Suprapubic skin (tissue), 4 donors: Measurements from ENCODE around the gene PTGES. TPM values are rescaled to one million over a fixed set of nuclear protein-coding genes. Genes with fewer than 3 reads are reported as not detected.

Source experiments
- DNase-seq, 2 donors: peaks; one replicate each; pipeline ENCODE4 v3.0.0-alpha.2; 2019; ENCODE audit warnings: low spot score in 2 of 2
- H3K27ac ChIP-seq: fragments of 200-600 bp; sonication (generic); one replicate; pipeline ENCODE4 v1.5.1; 2019
- H3K27me3 ChIP-seq: fragments of 200-600 bp; sonication (generic); one replicate; pipeline ENCODE4 v1.5.1; 2019
- H3K36me3 ChIP-seq: fragments of 200-600 bp; sonication (generic); one replicate; pipeline ENCODE4 v1.5.1; 2019
- H3K4me1 ChIP-seq: fragments of 200-600 bp; sonication (generic); one replicate; pipeline ENCODE4 v1.5.1; 2019
- H3K4me3 ChIP-seq: fragments of 200-600 bp; sonication (generic); one replicate; pipeline ENCODE4 v1.5.1; 2019; ENCODE audit warnings: mild to moderate bottlenecking
- H3K9me3 ChIP-seq: fragments of 200-600 bp; sonication (generic); one replicate; pipeline ENCODE4 v1.5.1; 2019
- EP300 ChIP-seq: sonication (generic); formaldehyde crosslinking; IDR thresholded peaks from one replicate; pipeline ENCODE4 v1.6.1; 2017; ENCODE audit warnings: antibody characterized with exemption
- POLR2A ChIP-seq, 2 donors: fragments of 450-650 bp; IDR thresholded peaks; one replicate each; pipeline ENCODE4 v1.6.1; 2017; ENCODE audit warnings: antibody characterized with exemption in 2 of 2, mild to moderate bottlenecking in 2 of 2, moderate library complexity in 2 of 2
- POLR2AphosphoS5 ChIP-seq, 3 donors: sonication (generic); formaldehyde crosslinking; IDR thresholded peaks; one replicate each; pipeline ENCODE4 v1.6.1; 2017; ENCODE audit warnings: antibody characterized with exemption in 3 of 3
- WGBS: methylation state at CpG from one replicate; pipeline ENCODE4 v1.1.5; 2018; 5-methylcytosine and 5-hydroxymethylcytosine counted together
- total RNA-seq, 4 donors: library from RNA; depleted of rRNA; stranded (reverse); fragments of >200 nt; gene quantifications; one replicate each; pipeline ENCODE4 v1.1.0, GENCODE V29; 2016
- TF ChIP-seq, protein P1 (sequence below), 2 donors: fragments of 200-600 bp in 1 of 2; fragments of 450-650 bp in 1 of 2; sonication (generic) in 1 of 2; IDR thresholded peaks; one replicate each; pipeline ENCODE4 v1.5.1; 2016 to 2019; ENCODE audit warnings: antibody characterized with exemption in 2 of 2, mild to moderate bottlenecking in 1 of 2, moderate library complexity in 1 of 2

PTGES gene
- total RNA-seq, 4 donors from 2014 or later: 21.8 to 38.8 (median 24.0) TPM

- H3K27ac ChIP-seq: no peak overlapping the region
These were observed 4.2 kb upstream of the PTGES start for GRCh38 chr9:129757045-129757444.

DNA sequence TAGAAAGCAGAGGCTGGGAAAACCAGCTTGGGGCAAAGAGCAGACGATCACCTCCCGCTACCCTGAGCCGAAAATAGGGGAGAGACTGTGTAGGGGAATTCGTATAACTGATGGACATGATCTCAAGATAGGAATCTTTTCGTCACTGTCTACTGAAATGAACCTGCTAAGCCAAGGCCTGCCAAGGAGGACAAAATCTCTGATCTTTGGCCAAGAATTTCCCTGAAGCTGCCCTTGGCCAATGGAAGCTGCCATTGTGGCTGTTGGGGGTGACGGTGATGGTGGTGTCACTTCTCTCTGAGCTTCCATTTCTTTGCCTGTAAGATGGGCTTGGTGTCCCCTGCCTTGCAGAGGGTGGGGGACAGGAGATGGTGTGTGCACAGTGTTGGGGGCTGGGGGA is 3.3 kb upstream of the PTGES start:
- WGBS: 86% methylated on average over 6 of the region's 6 CpGs
- no peaks in the 10 kb centered on the region for H3K36me3 ChIP-seq
- H3K9me3 ChIP-seq: no peaks in the 10 kb centered on the region
- no peaks in the 10 kb centered on the region for H3K27me3 ChIP-seq
- no peak for DNase-seq
- H3K27ac ChIP-seq: no peak overlapping the region
- TF ChIP-seq POLR2A (IDR thresholded peaks at IDR 0.05): no peak
- TF ChIP-seq POLR2AphosphoS5 (IDR thresholded peaks at IDR 0.05): no peak
- TF ChIP-seq, protein P1, sequence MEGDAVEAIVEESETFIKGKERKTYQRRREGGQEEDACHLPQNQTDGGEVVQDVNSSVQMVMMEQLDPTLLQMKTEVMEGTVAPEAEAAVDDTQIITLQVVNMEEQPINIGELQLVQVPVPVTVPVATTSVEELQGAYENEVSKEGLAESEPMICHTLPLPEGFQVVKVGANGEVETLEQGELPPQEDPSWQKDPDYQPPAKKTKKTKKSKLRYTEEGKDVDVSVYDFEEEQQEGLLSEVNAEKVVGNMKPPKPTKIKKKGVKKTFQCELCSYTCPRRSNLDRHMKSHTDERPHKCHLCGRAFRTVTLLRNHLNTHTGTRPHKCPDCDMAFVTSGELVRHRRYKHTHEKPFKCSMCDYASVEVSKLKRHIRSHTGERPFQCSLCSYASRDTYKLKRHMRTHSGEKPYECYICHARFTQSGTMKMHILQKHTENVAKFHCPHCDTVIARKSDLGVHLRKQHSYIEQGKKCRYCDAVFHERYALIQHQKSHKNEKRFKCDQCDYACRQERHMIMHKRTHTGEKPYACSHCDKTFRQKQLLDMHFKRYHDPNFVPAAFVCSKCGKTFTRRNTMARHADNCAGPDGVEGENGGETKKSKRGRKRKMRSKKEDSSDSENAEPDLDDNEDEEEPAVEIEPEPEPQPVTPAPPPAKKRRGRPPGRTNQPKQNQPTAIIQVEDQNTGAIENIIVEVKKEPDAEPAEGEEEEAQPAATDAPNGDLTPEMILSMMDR (IDR thresholded peaks at IDR 0.05): no peak
- no peak for TF ChIP-seq EP300
- no peak overlapping the region for H3K4me3 ChIP-seq
- peaks cover 24% of the 10 kb centered on the region for H3K4me1 ChIP-seq

More at GRCh38 chr9:129757045-129757444, 4.2 kb upstream of the PTGES start:
- 66% methylated on average over 9 of the region's 9 CpGs for WGBS
- H3K9me3 ChIP-seq: no peaks in the 10 kb centered on the region
- peaks cover 25% of the 10 kb centered on the region for H3K4me1 ChIP-seq
- no peaks in the 10 kb centered on the region for H3K36me3 ChIP-seq
- no peak overlapping the region for H3K4me3 ChIP-seq
- TF ChIP-seq POLR2A (IDR thresholded peaks at IDR 0.05): no peak
- TF ChIP-seq, protein P1 (IDR thresholded peaks at IDR 0.05): no peak
- TF ChIP-seq EP300: no peak
- TF ChIP-seq POLR2AphosphoS5 (IDR thresholded peaks at IDR 0.05): no peak
- DNase-seq: no peak
- H3K27me3 ChIP-seq: no peaks in the 10 kb centered on the region

DNA sequence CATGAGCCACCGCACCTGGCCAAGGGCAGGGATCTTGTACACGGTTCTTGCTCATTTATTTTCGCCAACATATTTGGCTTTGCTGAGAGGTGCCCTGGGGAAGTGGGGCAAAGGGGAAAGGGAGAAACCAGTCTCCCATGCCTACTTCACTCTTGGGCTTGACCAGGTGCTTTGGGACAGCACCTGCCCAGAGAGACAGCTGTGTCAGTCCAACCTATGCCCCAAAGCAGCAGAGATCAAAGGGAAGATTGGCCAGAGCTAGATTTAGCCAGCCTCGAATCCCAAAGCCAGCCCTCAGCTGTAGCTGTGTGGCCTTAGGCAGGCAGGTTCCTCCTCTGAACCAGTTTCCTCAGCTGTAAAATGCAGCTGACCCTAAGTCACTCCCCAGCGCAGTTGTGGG is 2.3 kb upstream of the PTGES start:
- no peak for DNase-seq
- Histone ChIP-seq H3K36me3 (no peaks in the 10 kb centered on the region), H3K9me3 (no peaks in the 10 kb centered on the region), H3K27ac (no peak overlapping the region), H3K4me1 (peaks cover 32% of the 10 kb centered on the region), H3K27me3 (no peaks in the 10 kb centered on the region), H3K4me3 (no peak overlapping the region)
- TF ChIP-seq POLR2A (IDR thresholded peaks at IDR 0.05) (no peak), EP300 (no peak), POLR2AphosphoS5 (IDR thresholded peaks at IDR 0.05) (no peak)
- TF ChIP-seq, protein P1 (IDR thresholded peaks at IDR 0.05): no peak
- WGBS: 79% methylated on average over 5 of the region's 5 CpGs

DNA sequence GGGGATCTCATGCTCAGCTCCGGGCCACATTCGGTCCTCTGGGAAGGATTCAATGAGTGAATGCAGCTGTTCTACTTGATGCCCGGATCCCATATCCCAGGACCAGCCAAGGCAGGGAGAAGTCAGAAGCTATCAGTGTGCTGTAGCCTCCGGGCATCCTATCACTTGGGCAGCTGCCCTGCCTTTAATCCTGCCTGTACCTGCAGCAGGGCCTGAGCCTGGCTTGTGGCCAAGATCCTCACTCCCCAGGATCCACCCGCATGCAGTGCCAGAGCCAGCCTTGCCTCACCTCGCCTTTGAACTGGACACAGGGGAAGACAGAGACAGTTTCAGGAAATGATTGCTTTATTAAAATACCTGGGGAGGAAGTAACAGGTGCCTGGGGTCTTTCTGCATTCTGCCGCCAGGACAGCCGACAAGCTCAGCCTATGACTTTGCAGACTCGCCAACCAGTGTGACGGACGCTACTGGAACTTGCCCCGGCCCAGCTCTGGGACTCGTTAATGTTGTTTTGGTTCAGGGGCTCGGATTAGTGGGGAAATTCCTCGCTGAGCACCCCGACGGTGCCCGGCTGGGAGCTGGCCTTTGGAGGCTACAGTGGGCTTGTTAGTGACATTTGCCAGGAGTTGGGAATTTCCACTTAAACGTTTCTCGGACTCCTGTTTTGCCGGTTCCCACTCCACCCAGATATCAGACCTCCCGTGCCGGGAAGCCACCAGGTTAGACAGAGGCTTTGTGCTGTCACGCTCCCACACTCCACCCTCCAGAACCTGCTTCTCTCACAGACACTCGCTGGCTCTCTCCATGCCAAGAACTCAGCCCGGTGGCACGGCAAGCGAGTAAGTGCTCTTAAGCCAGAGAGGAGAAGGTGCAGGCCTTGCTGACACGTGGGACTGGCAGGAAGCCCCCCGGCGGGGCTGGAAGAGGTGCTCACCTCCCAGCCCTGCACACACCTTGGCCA is 721 bp downstream of the PTGES start:
- H3K27me3 ChIP-seq: no peaks in the 10 kb centered on the region
- peaks cover 35% of the 10 kb centered on the region for H3K4me1 ChIP-seq
- peaks cover 6% of the 10 kb centered on the region for H3K36me3 ChIP-seq
- H3K9me3 ChIP-seq: no peaks in the 10 kb centered on the region
- peak overlapping the region; percentile 73 for H3K27ac ChIP-seq
- peak overlapping the region; percentile 52 for H3K4me3 ChIP-seq
- WGBS: 6% methylated on average over 17 of the region's 31 CpGs
- no peak for TF ChIP-seq POLR2AphosphoS5 (IDR thresholded peaks at IDR 0.05)
- TF ChIP-seq EP300: no peak
- TF ChIP-seq, protein P1 (IDR thresholded peaks at IDR 0.05): no peak
- TF ChIP-seq POLR2A (IDR thresholded peaks at IDR 0.05): no peak
- peak in 1 of 2 donors; percentile 78 for DNase-seq

GRCh38 chr9:129750013-129750638 is 2.7 kb downstream of the PTGES start:
- peak overlapping the region; percentile 77 for H3K27ac ChIP-seq
- no peaks in the 10 kb centered on the region for H3K27me3 ChIP-seq
- 75% methylated on average over 5 of the region's 9 CpGs for WGBS
- no peaks in the 10 kb centered on the region for H3K9me3 ChIP-seq
- H3K4me1 ChIP-seq: peaks cover 35% of the 10 kb centered on the region
- TF ChIP-seq, protein P1 (IDR thresholded peaks at IDR 0.05): no peak
- TF ChIP-seq EP300: no peak
- TF ChIP-seq POLR2A (IDR thresholded peaks at IDR 0.05): no peak
- TF ChIP-seq POLR2AphosphoS5 (IDR thresholded peaks at IDR 0.05): no peak
- peaks cover 6% of the 10 kb centered on the region for H3K36me3 ChIP-seq
- peak in 1 of 2 donors; percentile 85 for DNase-seq
- H3K4me3 ChIP-seq: no peak overlapping the region
